Right atrium auricular region (tissue), 2 donors: ENCODE results near the gene SPHKAP. TPM values are rescaled to one million over a fixed set of nuclear protein-coding genes. Genes with fewer than 3 reads are reported as not detected.
"Not testable (repeated sequence)": the region's sequence is repeated elsewhere in the genome, so short reads cannot be mapped to it uniquely, and the experiment has no call there.

ENCODE experiments used
- DNase-seq: peaks from one replicate; pipeline ENCODE4 v3.0.0-alpha.2; 2019; ENCODE audit warnings: low spot score
- H3K27ac ChIP-seq, 2 donors: fragments of 200-600 bp; sonication (generic); 1 replicate in 1 of 2; 2 replicates in 1 of 2; pipeline ENCODE4 v1.5.1; 2016 to 2019
- H3K27me3 ChIP-seq, 2 donors: fragments of 200-600 bp; sonication (generic); one replicate each; pipeline versions ENCODE4 v1.5.1 to v1.6.0; 2017 to 2019
- H3K36me3 ChIP-seq: fragments of 200-600 bp; sonication (generic); one replicate; pipeline ENCODE4 v1.5.1; 2016
- H3K4me1 ChIP-seq, 2 donors: fragments of 200-600 bp; sonication (generic); one replicate each; pipeline versions ENCODE4 v1.5.1 to v1.6.0; 2017 to 2019
- H3K4me3 ChIP-seq, 2 donors: fragments of 200-600 bp; sonication (generic); 1 replicate in 1 of 2; 2 replicates in 1 of 2; pipeline ENCODE4 v1.5.1; 2017 to 2019; ENCODE audit warnings: mild to moderate bottlenecking in 1 of 2, moderate library complexity in 1 of 2
- H3K9me3 ChIP-seq, 2 donors: fragments of 200-600 bp; sonication (generic); one replicate each; pipeline ENCODE4 v1.5.1; 2019
- total RNA-seq, 2 donors: library from RNA; depleted of rRNA; stranded (reverse); fragments of >200 nt; gene quantifications; one replicate each; pipeline ENCODE4 v1.1.0, GENCODE V29; 2016
- TF ChIP-seq, protein P1 (sequence below), 2 donors: fragments of 200-600 bp; sonication (generic); IDR thresholded peaks; one replicate each; pipeline ENCODE4 v1.5.1; 2019; ENCODE audit warnings: antibody characterized with exemption in 2 of 2

The SPHKAP gene, protein sequence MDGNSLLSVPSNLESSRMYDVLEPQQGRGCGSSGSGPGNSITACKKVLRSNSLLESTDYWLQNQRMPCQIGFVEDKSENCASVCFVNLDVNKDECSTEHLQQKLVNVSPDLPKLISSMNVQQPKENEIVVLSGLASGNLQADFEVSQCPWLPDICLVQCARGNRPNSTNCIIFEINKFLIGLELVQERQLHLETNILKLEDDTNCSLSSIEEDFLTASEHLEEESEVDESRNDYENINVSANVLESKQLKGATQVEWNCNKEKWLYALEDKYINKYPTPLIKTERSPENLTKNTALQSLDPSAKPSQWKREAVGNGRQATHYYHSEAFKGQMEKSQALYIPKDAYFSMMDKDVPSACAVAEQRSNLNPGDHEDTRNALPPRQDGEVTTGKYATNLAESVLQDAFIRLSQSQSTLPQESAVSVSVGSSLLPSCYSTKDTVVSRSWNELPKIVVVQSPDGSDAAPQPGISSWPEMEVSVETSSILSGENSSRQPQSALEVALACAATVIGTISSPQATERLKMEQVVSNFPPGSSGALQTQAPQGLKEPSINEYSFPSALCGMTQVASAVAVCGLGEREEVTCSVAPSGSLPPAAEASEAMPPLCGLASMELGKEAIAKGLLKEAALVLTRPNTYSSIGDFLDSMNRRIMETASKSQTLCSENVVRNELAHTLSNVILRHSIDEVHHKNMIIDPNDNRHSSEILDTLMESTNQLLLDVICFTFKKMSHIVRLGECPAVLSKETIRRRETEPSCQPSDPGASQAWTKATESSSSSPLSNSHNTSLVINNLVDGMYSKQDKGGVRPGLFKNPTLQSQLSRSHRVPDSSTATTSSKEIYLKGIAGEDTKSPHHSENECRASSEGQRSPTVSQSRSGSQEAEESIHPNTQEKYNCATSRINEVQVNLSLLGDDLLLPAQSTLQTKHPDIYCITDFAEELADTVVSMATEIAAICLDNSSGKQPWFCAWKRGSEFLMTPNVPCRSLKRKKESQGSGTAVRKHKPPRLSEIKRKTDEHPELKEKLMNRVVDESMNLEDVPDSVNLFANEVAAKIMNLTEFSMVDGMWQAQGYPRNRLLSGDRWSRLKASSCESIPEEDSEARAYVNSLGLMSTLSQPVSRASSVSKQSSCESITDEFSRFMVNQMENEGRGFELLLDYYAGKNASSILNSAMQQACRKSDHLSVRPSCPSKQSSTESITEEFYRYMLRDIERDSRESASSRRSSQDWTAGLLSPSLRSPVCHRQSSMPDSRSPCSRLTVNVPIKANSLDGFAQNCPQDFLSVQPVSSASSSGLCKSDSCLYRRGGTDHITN (N-terminal part only)
- total RNA-seq = 10 to 100 TPM; 23.5 to 75.5 TPM

DNA sequence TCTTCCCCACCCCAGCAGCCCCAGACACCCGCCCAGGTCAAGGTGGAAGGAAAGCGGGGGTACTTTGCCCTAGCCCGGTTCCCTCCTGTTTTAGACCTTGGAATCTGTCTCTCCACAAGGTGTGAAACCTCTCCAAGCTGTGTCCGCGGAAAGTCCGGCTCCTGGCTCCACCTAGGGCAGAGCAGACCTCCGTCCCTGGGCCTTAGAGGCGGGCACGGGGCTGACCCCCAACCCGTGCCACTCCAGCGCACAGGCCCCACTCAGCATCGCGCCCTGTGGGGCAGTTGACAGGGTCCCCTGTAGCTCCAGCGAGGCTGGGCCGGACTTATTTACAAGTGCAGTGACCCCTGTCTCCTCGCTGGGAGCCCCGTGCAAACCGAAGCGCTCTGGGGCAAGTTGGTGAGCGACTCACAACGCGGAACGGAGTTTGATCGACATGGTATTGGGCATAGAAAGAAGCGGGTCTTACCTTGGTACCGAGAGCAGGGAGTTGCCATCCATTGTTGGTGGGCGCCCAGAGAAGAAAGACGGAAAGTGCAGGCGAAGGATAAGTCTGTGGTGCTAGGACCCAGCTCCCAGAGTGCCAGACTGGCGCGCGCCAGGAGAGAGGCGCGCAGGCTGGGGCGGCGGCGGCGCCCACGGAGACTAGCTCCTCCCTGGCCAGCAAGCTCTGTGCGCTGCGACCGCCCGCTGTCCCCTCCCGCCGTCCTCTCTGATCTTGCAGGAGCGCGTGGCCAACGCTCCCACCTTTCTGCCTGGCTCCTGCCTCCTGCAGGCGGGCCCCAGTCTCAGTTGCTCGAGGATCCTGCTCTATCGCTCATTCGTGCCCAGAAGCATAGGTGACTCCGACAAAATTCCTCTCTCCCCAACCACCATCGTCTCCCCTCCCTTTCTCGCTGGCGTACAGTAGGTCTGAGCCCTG is at the start of gene SPHKAP:
Gene SPHKAP (minus strand): TSS at position 590 of the 922 bp plus-strand sequence. CDS start 89 bp downstream, at position 501.
- peak within 1 kb of the TSS; percentile 73 to 75 for H3K27ac ChIP-seq
- DNase-seq = no peak

DNA sequence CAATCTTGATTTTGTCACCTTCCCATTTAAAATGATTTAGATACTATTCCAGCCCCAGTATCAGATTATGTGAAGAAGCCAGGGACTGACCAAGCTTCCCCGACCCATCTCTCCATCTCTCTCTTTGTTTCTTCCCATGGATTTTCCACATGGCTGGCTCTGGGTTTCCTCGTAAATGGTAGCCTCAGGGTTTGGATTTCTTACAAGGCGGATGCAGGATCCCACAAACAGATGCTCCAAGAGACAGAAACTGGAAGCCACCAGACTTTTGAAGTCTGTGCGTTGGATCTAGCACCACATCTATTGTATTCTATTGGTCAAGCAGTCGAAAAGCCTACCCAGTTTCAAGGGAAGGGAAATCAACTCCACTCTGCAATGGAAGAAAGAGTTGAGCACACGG is 46.0 kb upstream of the SPHKAP start:
- H3K27me3 ChIP-seq = no peaks in the 10 kb centered on the region
- no peak for DNase-seq
- H3K36me3 ChIP-seq = no peaks in the 10 kb centered on the region
- peaks cover 0 to 7% of the 10 kb centered on the region in 2 donors for H3K9me3 ChIP-seq
- TF ChIP-seq, protein P1, sequence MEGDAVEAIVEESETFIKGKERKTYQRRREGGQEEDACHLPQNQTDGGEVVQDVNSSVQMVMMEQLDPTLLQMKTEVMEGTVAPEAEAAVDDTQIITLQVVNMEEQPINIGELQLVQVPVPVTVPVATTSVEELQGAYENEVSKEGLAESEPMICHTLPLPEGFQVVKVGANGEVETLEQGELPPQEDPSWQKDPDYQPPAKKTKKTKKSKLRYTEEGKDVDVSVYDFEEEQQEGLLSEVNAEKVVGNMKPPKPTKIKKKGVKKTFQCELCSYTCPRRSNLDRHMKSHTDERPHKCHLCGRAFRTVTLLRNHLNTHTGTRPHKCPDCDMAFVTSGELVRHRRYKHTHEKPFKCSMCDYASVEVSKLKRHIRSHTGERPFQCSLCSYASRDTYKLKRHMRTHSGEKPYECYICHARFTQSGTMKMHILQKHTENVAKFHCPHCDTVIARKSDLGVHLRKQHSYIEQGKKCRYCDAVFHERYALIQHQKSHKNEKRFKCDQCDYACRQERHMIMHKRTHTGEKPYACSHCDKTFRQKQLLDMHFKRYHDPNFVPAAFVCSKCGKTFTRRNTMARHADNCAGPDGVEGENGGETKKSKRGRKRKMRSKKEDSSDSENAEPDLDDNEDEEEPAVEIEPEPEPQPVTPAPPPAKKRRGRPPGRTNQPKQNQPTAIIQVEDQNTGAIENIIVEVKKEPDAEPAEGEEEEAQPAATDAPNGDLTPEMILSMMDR (IDR thresholded peaks at IDR 0.05) = no peak
- no peak overlapping the region for H3K27ac ChIP-seq
- no peaks in the 10 kb centered on the region for H3K4me1 ChIP-seq
- H3K4me3 ChIP-seq = no peak overlapping the region

More for the DNA sequence above, at the start of gene SPHKAP:
- TF ChIP-seq, protein P1 (IDR thresholded peaks at IDR 0.05) = no peak
- H3K9me3 ChIP-seq = peaks cover 0 to 8% of the 10 kb centered on the region in 2 donors
- no peaks in the 10 kb centered on the region for H3K36me3 ChIP-seq
- peak within 1 kb of the TSS; percentile 52 to 56 for H3K4me3 ChIP-seq
- no peaks in the 10 kb centered on the region for H3K27me3 ChIP-seq
- H3K4me1 ChIP-seq = no peaks in the 10 kb centered on the region

DNA sequence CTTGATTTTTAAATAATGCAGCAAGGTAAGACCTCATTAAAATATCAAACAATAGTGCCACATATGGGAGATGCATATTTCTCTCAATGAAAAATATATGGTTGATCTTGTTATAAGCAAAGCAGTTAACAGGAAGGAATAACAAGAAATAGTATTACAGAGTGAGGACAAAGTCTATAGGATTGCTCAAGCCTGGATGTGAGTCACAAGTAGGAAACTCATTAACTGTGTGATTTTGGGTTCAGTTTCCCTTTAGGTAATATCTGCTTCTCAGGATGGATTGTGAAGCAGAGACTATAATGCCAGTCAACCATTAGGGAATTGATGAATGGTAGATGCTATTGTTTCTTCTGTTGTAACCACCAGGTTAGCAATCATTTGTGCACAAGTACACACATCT is 42.9 kb upstream of the SPHKAP start:
- Histone ChIP-seq H3K4me1 (no peaks in the 10 kb centered on the region), H3K27ac (no peak overlapping the region), H3K9me3 (peaks cover 0 to 7% of the 10 kb centered on the region in 2 donors), H3K36me3 (no peaks in the 10 kb centered on the region), H3K4me3 (no peak overlapping the region), H3K27me3 (no peaks in the 10 kb centered on the region)
- no peak for DNase-seq
- TF ChIP-seq, protein P1 (IDR thresholded peaks at IDR 0.05) = no peak

DNA sequence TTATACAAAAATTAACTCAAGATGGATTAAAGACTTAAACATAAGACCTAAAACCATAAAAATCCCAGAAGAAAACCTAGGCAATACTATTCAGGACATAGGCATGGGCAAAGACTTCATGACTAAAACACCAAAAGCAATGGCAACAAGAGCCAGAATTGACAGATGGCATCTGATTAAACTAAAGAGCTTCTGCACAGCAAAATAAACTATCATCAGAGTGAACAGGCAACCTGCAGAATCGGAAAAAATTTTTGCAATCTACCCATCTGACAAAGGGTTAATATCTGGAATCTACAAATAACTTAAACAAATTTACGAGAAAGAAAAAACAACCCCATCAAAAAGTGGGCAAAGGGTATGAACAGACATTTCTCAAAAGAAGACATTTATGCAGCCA is 37.1 kb upstream of the SPHKAP start:
- H3K9me3 ChIP-seq, H3K4me1 ChIP-seq, H3K27me3 ChIP-seq, H3K4me3 ChIP-seq, H3K27ac ChIP-seq, H3K36me3 ChIP-seq, DNase-seq: not testable (repeated sequence)

DNA sequence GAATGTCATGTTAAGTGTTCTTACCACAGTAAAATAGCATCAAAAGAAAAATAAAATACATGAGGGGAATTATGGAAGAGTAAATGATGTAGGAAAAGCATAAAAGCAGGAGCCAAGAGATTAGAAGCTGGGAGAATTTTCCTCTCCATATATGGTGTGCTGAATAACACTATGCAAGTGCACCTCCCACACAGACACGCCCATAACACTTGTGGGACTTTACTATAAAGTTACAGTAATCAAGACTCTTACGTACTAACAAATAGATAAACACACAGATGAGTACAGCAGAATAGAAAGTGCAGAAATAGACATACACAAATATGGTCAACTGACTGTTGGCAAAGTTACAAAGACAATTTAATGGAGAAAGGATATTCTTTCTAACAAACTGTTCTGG is 16.0 kb upstream of the SPHKAP start:
- TF ChIP-seq, protein P1 (IDR thresholded peaks at IDR 0.05) = no peak
- Histone ChIP-seq H3K27ac (no peak overlapping the region), H3K4me3 (no peak overlapping the region), H3K4me1 (no peaks in the 10 kb centered on the region), H3K9me3 (no peaks in the 10 kb centered on the region), H3K27me3 (no peaks in the 10 kb centered on the region), H3K36me3 (no peaks in the 10 kb centered on the region)
- DNase-seq = no peak
